Measurements from ENCODE around the gene CLIC5. TPM values are rescaled to one million over a fixed set of nuclear protein-coding genes. Genes with fewer than 3 reads are reported as not detected.

Gene CLIC5
- total RNA-seq, 1 experiment from 2014 or later: 0.05 TPM

DNA sequence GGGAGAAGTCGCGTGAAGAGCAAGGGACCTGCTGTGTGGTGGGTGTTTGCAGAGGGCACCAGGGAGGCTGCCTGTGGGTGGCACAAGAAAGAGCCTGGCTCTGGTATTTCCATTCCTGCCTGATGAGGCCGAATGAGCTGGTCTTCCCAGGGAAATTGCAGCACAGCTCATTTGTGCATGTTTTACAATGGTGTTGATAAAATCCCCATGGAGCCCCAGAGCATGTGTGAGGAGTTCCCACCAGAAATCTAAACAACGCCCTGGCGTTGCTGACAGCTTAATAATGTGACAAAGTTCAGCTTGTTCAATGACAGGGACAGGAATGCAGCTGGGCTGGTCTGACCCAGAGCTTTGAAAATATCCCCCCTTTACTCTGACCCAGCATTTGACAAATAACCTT lies 135.5 kb downstream of the CLIC5 start:
- Histone ChIP-seq H3K9me3 (ENCODE audit: control insufficient read depth, insufficient read depth, low read depth, low read length) (no peaks in the 10 kb centered on the region), H3K27ac (ENCODE audit: low read length) (no peak overlapping the region), H3K4me1 (ENCODE audit: control insufficient read depth, insufficient read depth, low read length) (no peaks in the 10 kb centered on the region), H3K4me3 (ENCODE audit: low read depth in 2 of 2, low read length in 2 of 2) (no peak overlapping the region; a peak in 1 of 4 replicates), H3K36me3 (ENCODE audit: control insufficient read depth, insufficient read depth, low read length) (no peaks in the 10 kb centered on the region), H3K27me3 (ENCODE audit: control insufficient read depth, insufficient read depth, low read length) (no peaks in the 10 kb centered on the region)
- ChIA-PET POLR2A (interaction anchor here (0.6 kb wide), 1 partner anchor 117 kb away, joined by 3 read pairs; no protein-coding TSS in a partner anchor), CTCF (no interaction called here)
- ATAC-seq (no peak), DNase-seq (ENCODE audit: low read depth, low spot score) (no peak)
- no peak for TF ChIP-seq CTCF (IDR thresholded peaks at IDR 0.05)
- TF ChIP-seq POLR2AphosphoS5 (IDR thresholded peaks at IDR 0.05; ENCODE audit: low read depth, low read length): no peak
- no peak for TF ChIP-seq TCF7L2 (IDR thresholded peaks at IDR 0.05; ENCODE audit: low read depth, low read length)
- no peak for TF ChIP-seq SIN3A (IDR thresholded peaks at IDR 0.05; ENCODE audit: borderline replicate concordance, insufficient read depth, low read depth, low read length)
- no peak for TF ChIP-seq REST (IDR thresholded peaks at IDR 0.05; ENCODE audit: insufficient read depth in 1 of 2, low read depth in 2 of 2, low read length in 1 of 2)
- intact Hi-C loops (cut with micrococcal nuclease; ENCODE audit: unreplicated experiment) (no loop called here), in situ Hi-C loops (cut with HindIII; ENCODE audit: low pct_unique_long_range_greater_than_20kb, low sequenced_read_pairs) (no loop called here)
- no TSS peak for BruUV-seq (replicated peaks)

GRCh38 chr6:45877970-45878590 lies 137.6 kb downstream of the CLIC5 start:
- in situ Hi-C loops (cut with HindIII; ENCODE audit: low pct_unique_long_range_greater_than_20kb, low sequenced_read_pairs) (no loop called here), intact Hi-C loops (cut with micrococcal nuclease; ENCODE audit: unreplicated experiment) (no loop called here)

More at GRCh38 chr6:45877970-45878590, 137.6 kb downstream of the CLIC5 start:
- ChIA-PET POLR2A (no interaction called here), CTCF (no interaction called here)
- H3K27me3 ChIP-seq (ENCODE audit: control insufficient read depth, insufficient read depth, low read length): peaks cover 1% of the 10 kb centered on the region; the same call in 1 of the 2 replicates
- no peak overlapping the region for H3K4me3 ChIP-seq (ENCODE audit: low read depth in 2 of 2, low read length in 2 of 2)
- no peaks in the 10 kb centered on the region for H3K9me3 ChIP-seq (ENCODE audit: control insufficient read depth, insufficient read depth, low read depth, low read length)
- DNase-seq (ENCODE audit: low read depth, low spot score) (no peak), ATAC-seq (no peak)
- no peaks in the 10 kb centered on the region for H3K36me3 ChIP-seq (ENCODE audit: control insufficient read depth, insufficient read depth, low read length)
- H3K27ac ChIP-seq (ENCODE audit: low read length): no peak overlapping the region
- BruUV-seq (replicated peaks): no TSS peak
- no peaks in the 10 kb centered on the region for H3K4me1 ChIP-seq (ENCODE audit: control insufficient read depth, insufficient read depth, low read length)
- TF ChIP-seq POLR2AphosphoS5 (IDR thresholded peaks at IDR 0.05; ENCODE audit: low read depth, low read length) (no peak), TCF7L2 (IDR thresholded peaks at IDR 0.05; ENCODE audit: low read depth, low read length) (no peak), SIN3A (IDR thresholded peaks at IDR 0.05; ENCODE audit: borderline replicate concordance, insufficient read depth, low read depth, low read length) (no peak), CTCF (IDR thresholded peaks at IDR 0.05) (no peak), REST (IDR thresholded peaks at IDR 0.05; ENCODE audit: insufficient read depth in 1 of 2, low read depth in 2 of 2, low read length in 1 of 2) (no peak)

Measured in Panc1 (cell line).